ENCODE data around the gene NFIC.

Gene NFIC

GRCh38 chr19:3359919-3360420, 6.4 kb upstream of the NFIC start:
- peak; percentile 38 for DNase-seq

- peak; percentile 82 for DNase-seq
Observed at GRCh38 chr19:3360421-3361383, 5.7 kb upstream of the NFIC start.

GRCh38 chr19:3361384-3362216, 4.8 kb upstream of the NFIC start:
- DNase-seq: no peak

GRCh38 chr19:3362217-3362906, 4.0 kb upstream of the NFIC start:
- DNase-seq: no peak

GRCh38 chr19:3363841-3364500, 2.4 kb upstream of the NFIC start:
- no peak for DNase-seq

DNA sequence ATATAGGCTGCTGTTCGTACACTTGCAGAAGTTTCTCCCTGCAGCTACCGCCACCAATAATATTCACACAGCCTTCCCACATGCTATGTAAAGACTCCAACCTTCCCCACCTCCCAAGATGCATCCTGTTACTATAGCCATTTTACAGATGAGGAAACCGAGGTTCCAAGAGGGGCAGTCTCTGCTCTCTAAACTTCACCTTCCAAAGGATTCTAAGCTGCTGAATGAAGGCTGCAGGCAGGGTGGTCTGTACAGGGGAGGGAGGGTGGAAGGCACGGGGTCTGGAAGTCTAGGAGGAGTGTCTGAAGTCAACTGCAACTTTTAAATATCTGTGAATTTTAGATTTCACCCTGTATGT, 1.9 kb upstream of the NFIC start:
- no peak for DNase-seq

- DNase-seq: no peak
Observed at GRCh38 chr19:3365093-3365835, 1.1 kb upstream of the NFIC start.

GRCh38 chr19:3366753-3367627, 607 bp downstream of the NFIC start:
- no peak for DNase-seq

DNA sequence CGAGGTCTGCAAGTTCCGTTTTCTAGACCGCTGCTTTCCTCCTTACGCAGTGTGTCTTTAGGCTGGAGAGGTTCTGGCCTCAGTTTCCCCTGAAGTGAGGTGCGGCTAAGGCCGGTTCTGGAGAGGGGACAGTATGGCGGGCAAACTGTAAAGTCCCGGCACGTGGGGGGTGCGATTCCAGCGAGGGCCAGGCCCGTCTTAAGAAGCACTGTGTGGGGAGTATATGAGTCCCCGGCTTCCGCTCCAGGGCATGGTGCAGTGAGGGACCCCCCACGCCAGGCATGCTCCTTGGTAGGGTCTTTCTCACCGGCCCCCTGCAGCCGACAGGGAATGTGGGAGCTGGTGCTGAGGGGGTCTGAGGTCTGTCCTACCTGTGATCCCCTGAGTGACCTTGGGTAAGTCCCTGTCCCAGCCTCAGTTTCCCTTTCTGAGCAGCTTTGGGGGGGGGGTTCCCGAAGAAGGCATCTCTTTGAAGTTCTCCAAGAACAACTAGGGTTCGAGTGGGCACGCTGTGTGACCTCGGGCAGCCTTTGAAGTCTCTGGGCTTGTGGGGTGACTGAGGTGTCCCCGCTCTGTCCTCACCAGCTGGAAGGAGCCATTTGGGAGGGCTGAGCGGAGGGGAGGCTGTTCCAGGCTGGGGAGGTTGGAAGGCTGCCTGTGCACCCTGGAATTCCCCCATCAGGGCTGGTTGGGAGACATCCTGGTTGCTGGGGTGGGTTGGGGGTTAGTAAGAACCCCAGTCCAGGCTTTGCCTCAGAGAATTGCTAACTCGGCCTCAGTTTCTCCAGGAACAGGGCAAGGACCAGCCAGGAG, 1.5 kb downstream of the NFIC start:
- no peak for DNase-seq

DNA sequence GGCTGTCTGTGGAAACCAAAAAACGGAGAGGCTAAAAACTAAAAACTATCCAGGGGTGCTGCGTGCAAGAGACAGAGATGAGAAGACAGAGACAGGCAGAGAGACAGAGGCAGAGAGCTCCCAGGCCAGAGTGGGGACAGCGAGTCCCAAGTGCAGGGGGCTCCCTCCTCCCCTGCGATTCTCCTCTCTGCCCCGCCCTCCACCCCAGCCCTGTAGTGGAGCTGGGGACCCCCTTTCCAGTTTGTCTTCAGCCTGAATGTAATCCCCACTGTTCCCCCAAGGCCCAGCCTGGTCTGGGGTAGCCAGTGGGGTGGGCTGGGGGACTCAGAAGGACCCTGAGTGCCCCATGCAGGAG, 2.0 kb downstream of the NFIC start:
- no peak for DNase-seq

DNA sequence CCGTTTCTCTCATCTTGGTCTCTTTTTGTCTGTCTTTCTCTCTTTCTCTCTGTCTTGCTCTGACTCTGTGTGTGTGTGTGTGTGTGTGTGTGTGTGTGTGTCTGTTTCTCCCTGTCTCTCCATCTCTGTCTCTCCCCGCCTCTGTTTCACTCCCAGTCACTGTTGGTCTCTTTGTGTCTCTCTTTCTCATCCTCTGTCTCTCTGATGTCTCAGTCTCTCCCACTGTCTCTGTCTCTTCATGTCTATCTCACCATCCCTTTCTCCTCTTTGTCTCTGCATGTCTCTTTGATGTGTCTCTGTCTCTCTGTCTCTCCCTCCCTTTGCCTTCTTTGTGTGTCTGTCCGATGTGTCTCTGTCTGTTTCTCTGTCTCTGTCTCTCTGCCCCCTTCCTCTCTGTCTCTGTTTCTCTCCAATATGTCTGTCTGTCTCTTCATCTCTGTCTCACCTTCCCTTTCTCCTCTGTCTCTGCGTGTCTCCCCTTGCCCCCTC, 2.5 kb downstream of the NFIC start:
- no peak for DNase-seq

- DNase-seq: no peak
Observed at GRCh38 chr19:3369337-3370213, 3.2 kb downstream of the NFIC start.

- DNase-seq: no peak
Observed at GRCh38 chr19:3370214-3370720, 3.9 kb downstream of the NFIC start.

DNA sequence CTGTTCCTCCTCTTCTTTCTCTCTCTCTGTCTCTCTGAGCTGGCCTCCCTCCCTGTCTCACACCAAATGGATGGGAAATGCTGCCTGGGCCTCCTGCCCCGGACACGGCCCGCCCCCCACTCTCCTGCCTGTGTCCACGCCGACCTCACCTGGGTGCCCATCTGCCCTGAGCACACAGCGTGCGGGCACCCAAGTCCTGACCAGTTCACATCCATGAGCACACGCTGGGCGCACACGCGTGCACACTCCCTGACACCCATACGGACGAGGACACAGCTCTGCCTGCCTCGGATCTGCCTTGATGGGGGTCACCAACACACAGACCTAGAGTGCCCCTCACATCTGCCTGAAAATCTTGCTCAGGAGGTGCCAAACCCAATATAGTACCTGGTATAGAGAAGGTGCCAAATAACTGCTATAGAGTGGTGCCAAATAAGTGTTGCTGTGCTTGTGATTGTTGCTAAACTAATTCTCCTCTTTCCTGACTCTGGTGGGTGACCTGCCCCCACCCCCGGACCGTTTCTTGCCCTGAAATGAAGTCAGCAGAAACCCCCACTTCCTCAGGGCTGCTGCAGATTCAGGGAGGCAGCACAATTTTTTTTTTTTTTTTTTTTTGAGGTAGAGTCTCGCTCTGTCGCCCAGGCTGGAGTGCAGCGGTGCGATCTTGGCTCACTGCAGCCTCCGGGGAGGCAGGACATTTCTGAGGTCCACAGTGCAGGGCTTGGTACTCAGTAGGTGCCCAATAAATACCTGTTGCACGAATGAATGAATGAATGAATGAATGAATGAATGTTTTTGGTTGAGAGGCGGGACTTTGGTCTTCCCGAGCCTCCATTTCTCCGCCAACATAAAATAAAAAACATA, 4.6 kb downstream of the NFIC start:
- DNase-seq: no peak

- no peak for DNase-seq
Observed at GRCh38 chr19:3372413-3372812, 6.0 kb downstream of the NFIC start.

- no peak for DNase-seq
Observed at GRCh38 chr19:3373971-3374368, 7.6 kb downstream of the NFIC start.

- no peak for DNase-seq
Observed at GRCh38 chr19:3374369-3375112, 8.2 kb downstream of the NFIC start.
